Breast epithelium (tissue), 3 donors: ENCODE measurements around the gene CAMLG. TPM values are rescaled to one million over a fixed set of nuclear protein-coding genes. Genes with fewer than 3 reads are reported as not detected.

Source experiments
- total RNA-seq, 3 donors: library from RNA; depleted of rRNA; stranded (reverse); fragments of >200 nt; gene quantifications; one replicate each; pipeline ENCODE4 v1.1.0, GENCODE V29; 2016

The CAMLG gene
- total RNA-seq, 3 donors from 2014 or later: 41.4 to 57.4 (median 53.4) TPM

Other genes with a start within 250 kb of the CAMLG start
- 10 to 100 TPM; 39.0 to 66.0 (median 61.4) TPM for gene JADE2, start 212.9 kb upstream of the CAMLG start, total RNA-seq
- 10 to 100 TPM; 31.2 to 46.8 (median 42.6) TPM for gene SAR1B, start 105.7 kb upstream of the CAMLG start, total RNA-seq
- 10 to 100 TPM; 15.0 to 25.0 (median 21.6) TPM for gene SEC24A, start 89.8 kb upstream of the CAMLG start, total RNA-seq
- gene DDX46, start 20.2 kb downstream of the CAMLG start, total RNA-seq: 10 to 100 TPM; 37.8 to 62.6 (median 51.1) TPM
- 10 to 100 TPM; 33.4 to 44.5 (median 41.6) TPM for gene C5orf24, start 107.4 kb downstream of the CAMLG start, total RNA-seq
- 10 to 100 TPM; 68.0 to 80.0 (median 74.9) TPM for gene TXNDC15, start 135.8 kb downstream of the CAMLG start, total RNA-seq
- 10 to 100 TPM in 1 of 3 donors, 1 to 10 TPM in 2; 6.9 to 11.0 (median 8.8) TPM for gene PCBD2, start 166.6 kb downstream of the CAMLG start, total RNA-seq
- gene CATSPER3, start 229.4 kb downstream of the CAMLG start, total RNA-seq: under 1 TPM in 2 of 3 donors, not detected in 1; 0.32 to 0.44 TPM